Kidney capillary endothelial cell (primary cell): ENCODE results near the gene CEACAM4.
"Not testable (repeated sequence)": the region's sequence is repeated elsewhere in the genome, so short reads cannot be mapped to it uniquely, and the experiment has no call there.

Experiments used
- DNase-seq: peaks from one replicate; pipeline ENCODE4 v3.0.0-alpha.2; 2018; ENCODE audit warnings: low spot score

The CEACAM4 gene

DNA sequence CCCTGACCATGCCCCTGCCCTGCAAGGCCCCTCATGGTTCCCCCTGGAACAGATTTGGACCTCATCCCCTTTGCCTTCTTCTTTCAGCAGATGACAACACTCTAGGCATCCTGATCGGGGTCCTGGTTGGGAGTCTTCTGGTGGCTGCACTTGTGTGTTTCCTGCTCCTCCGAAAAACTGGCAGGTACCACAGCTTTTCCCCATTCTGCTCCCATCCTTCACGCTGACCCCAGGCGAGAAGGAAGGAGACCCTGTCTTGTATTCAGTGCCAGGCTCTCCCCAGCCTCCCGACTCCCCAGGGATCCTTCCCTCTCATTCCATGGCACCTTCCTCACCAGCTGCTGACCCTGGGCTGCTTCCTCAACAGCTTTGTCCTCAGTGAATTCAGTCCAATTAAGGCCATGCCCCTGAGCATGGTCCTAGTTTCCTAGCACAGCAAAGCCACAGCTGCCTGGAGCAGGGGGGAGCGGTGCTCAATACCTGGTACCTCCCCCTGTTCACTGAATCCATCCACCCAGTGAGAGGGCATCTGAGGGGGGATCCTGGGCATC is 42.5 kb downstream of the CEACAM4 start:
- DNase-seq: no peak

- not testable (repeated sequence) for DNase-seq
These were observed 44.2 kb downstream of the CEACAM4 start for GRCh38 chr19:41582577-41583182.

- not testable (repeated sequence) for DNase-seq
These were observed 45.8 kb downstream of the CEACAM4 start for GRCh38 chr19:41581068-41581467.

DNA sequence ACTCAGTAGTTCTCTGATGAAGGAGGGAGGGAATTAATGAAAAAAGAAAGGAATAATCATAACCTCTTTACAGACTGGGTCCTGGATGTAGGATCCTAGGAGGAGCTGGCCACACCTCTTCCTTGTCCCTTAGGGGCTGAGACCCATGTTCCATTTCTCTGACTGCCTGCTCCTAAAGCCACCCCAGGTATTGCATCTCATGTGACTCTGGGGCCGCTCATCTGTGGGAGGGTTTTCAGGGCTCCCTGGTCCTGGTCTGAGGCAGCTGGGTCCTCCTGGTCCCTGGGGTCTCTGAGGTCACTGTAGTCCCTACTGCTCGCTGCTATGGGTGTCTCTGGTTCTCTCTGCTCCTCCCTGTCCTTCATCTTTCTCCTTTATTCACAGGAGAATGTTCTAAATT is 48.0 kb downstream of the CEACAM4 start:
- no peak for DNase-seq

GRCh38 chr19:41577833-41578232 is 49.0 kb downstream of the CEACAM4 start:
- DNase-seq: no peak

DNA sequence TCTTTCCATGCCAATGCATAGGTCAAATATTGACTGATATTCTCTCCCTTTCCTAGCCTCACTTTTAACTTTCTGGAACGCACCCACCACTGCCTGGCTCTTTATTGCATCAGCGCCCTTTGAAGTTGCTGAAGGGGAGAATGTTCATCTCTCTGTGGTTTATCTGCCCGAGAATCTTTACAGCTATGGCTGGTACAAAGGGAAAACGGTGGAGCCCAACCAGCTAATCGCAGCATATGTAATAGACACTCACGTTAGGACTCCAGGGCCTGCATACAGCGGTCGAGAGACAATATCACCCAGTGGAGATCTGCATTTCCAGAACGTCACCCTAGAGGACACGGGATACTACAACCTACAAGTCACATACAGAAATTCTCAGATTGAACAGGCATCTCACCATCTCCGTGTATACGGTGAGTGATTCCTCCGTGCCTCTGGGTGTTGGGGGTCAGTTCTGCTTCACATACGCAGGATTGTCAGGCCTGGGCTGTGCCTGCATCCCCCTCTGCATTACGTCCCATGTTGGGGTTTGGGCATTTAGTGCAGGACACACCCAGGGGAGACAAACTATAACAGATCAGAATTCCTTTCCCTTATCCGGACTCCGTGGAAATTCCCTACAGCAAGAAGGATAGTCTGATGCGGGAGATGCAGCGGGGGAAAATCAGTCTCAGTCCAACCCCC is 49.6 kb downstream of the CEACAM4 start:
- DNase-seq: no peak

GRCh38 chr19:41575998-41576397 is 50.9 kb downstream of the CEACAM4 start, which contains the start of gene CEACAM21:
CEACAM21 (plus strand) TSS chr19:41576166; CDS start chr19:41576275, 109 bp downstream.
- DNase-seq: peak; percentile 49

GRCh38 chr19:41570639-41571112 is 56.2 kb downstream of the CEACAM4 start:
- DNase-seq: peak; percentile 85

GRCh38 chr19:41570179-41570578 is 56.7 kb downstream of the CEACAM4 start:
- DNase-seq: no peak

DNA sequence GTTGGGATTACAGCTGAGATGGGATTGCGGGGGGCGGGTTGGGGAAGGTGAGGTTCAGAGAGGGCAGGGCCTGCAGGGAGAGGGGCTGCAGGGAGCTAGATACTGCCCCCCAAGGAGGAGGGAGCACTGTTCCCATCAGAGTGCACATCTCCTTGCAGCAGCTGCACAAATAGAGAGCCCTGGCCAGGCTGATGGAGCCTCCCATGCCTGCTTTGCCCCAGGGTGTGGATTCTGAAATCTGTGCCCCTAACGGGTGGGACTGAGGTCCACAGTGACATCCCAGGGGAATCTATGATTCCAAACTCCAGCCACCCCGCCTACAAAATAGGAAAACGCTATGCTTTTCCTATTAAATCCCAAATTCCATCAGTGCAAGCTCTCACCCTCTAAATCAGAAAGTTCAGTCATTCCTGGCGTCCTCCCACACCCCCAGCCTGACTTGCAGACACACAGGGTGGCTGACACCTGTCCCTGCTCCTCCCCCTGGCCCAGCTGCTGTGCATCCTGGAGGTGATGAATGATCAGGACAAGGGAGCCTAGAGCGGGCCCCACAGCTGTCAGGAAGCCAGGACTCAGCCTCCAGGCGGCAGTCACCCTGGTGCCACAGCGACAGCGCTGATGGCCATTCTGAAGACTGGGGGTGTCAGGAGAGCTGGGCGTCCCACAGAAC is 57.3 kb downstream of the CEACAM4 start:
- DNase-seq: no peak
